Natural killer cell (primary cell): Measurements from ENCODE around the gene SLFN13. TPM values are rescaled to one million over a fixed set of nuclear protein-coding genes. Genes with fewer than 3 reads are reported as not detected.

Source experiments
- ATAC-seq, 3 donors: fragments of 150-1000 bp in 2 of 3; fragments of 200-7000 bp in 1 of 3; cut with Tn5 transposase; 1 replicate in 1 of 3; 2 replicates in 2 of 3; pipeline ENCODE4 v1.10.0; 2021; ENCODE audit warnings: mild to moderate bottlenecking in 2 of 3, moderate library complexity in 2 of 3
- DNase-seq, 2 donors: peaks; one replicate each; pipeline versions ENCODE4 v3.0.0 to v3.0.0-alpha.2; 2013 to 2021; ENCODE audit warnings: mixed read lengths in 1 of 2
- H3K27ac ChIP-seq: one replicate; pipeline ENCODE4 v1.5.1; 2013; ENCODE audit warnings: mild to moderate bottlenecking, low read length
- H3K27me3 ChIP-seq: one replicate; pipeline ENCODE4 v1.6.1; 2013; ENCODE audit warnings: low read length; ENCODE audit not compliant: control insufficient read depth, insufficient read depth
- H3K36me3 ChIP-seq: one replicate; pipeline ENCODE4 v1.6.1; 2013; ENCODE audit warnings: low read length; ENCODE audit not compliant: control insufficient read depth, insufficient read depth
- H3K4me1 ChIP-seq: one replicate; pipeline ENCODE4 v1.6.1; 2013; ENCODE audit warnings: low read length; ENCODE audit not compliant: control insufficient read depth, insufficient read depth
- H3K4me3 ChIP-seq: one replicate; pipeline ENCODE4 v1.5.1; 2013; ENCODE audit warnings: low read length
- H3K9me3 ChIP-seq: one replicate; pipeline ENCODE4 v1.6.1; 2013; ENCODE audit warnings: low read length; ENCODE audit not compliant: control insufficient read depth, insufficient read depth
- H3K27ac Mint-ChIP-seq, 2 donors: one replicate each; pipeline ENCODE4 v1.8.0; 2022; ENCODE audit warnings: mild to moderate bottlenecking in 2 of 2, mixed read lengths in 2 of 2, moderate library complexity in 1 of 2
- H3K27me3 Mint-ChIP-seq, 2 donors: one replicate each; pipeline ENCODE4 v1.8.0; 2022; ENCODE audit warnings: low read depth in 2 of 2, mixed read lengths in 2 of 2
- H3K36me3 Mint-ChIP-seq: one replicate; pipeline ENCODE4 v1.8.0; 2022; ENCODE audit warnings: mixed read lengths
- H3K4me1 Mint-ChIP-seq, 2 donors: one replicate each; pipeline ENCODE4 v1.8.0; 2022; ENCODE audit warnings: mixed read lengths in 2 of 2
- H3K4me3 Mint-ChIP-seq: one replicate; pipeline ENCODE4 v1.8.0; 2022; ENCODE audit warnings: mild to moderate bottlenecking, moderate library complexity, mixed read lengths
- H3K9me3 Mint-ChIP-seq, 2 donors: one replicate each; pipeline ENCODE4 v1.8.0; 2022; ENCODE audit warnings: mixed read lengths in 2 of 2
- WGBS: methylation state at CpG from one replicate; pipeline ENCODE4 v1.1.7; 2013; ENCODE audit warnings: missing lambda C conversion rate; ENCODE audit not compliant: insufficient coverage; 5-methylcytosine and 5-hydroxymethylcytosine counted together
- intact Hi-C: fragments of 100-400 bp; cut with micrococcal nuclease; formaldehyde crosslinking; loops from one replicate; pipeline ENCODE4 v1.14.2; 2022
- total RNA-seq, 4 donors: library from RNA; stranded (reverse); fragments of 120-200 nt in 1 of 4; gene quantifications; one replicate each; pipeline versions ENCODE4 v1.2.3 to v1.2.4, GENCODE V29; 2013 to 2022
- TF ChIP-seq, protein P1 (sequence below): fragments of 200-600 bp; IDR thresholded peaks from one replicate; pipeline ENCODE4 v1.8.0; 2022; ENCODE audit warnings: antibody characterized with exemption

SLFN13 gene
- total RNA-seq, 3 donors from 2014 or later (not counting 1 experiment from before 2014, with no cell fraction given): 85.9 to 182 (median 129) TPM

DNA sequence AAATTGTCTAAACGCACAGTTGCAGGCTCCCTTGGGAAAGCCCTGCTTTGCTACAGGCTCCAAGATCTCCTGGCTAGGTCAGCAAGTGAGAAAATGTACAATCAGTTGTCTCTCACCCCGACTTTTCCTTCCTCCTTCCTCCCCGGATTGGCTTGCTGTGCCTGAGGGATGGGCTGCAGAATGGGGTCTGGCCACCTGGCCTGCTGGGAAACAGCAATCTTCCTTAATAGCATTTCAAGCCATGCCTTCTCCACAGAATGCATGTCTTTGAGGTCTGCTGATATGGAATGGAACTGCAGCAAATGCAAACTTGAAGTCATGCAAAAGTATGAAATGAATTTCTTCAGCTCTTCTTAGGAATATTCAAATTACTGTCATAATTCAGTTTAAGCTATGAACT, 42.9 kb upstream of the SLFN13 start:
- H3K27me3 ChIP-seq: no peaks in the 10 kb centered on the region
- WGBS: 45% methylated on average over 3 of the region's 3 CpGs

GRCh38 chr17:35489944-35490343, 41.4 kb upstream of the SLFN13 start:
- peaks cover 12% of the 10 kb centered on the region for H3K36me3 Mint-ChIP-seq
- peak overlapping the region; percentile 18 for H3K4me3 Mint-ChIP-seq
- H3K27ac ChIP-seq: no peak overlapping the region
- TF ChIP-seq, protein P1, sequence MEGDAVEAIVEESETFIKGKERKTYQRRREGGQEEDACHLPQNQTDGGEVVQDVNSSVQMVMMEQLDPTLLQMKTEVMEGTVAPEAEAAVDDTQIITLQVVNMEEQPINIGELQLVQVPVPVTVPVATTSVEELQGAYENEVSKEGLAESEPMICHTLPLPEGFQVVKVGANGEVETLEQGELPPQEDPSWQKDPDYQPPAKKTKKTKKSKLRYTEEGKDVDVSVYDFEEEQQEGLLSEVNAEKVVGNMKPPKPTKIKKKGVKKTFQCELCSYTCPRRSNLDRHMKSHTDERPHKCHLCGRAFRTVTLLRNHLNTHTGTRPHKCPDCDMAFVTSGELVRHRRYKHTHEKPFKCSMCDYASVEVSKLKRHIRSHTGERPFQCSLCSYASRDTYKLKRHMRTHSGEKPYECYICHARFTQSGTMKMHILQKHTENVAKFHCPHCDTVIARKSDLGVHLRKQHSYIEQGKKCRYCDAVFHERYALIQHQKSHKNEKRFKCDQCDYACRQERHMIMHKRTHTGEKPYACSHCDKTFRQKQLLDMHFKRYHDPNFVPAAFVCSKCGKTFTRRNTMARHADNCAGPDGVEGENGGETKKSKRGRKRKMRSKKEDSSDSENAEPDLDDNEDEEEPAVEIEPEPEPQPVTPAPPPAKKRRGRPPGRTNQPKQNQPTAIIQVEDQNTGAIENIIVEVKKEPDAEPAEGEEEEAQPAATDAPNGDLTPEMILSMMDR: no peak
- H3K9me3 Mint-ChIP-seq: no peaks in the 10 kb centered on the region
- H3K9me3 ChIP-seq: no peaks in the 10 kb centered on the region
- peak overlapping the region; percentile 94 to 97 for H3K27ac Mint-ChIP-seq
- H3K36me3 ChIP-seq: peaks cover 9% of the 10 kb centered on the region
- WGBS: 49% methylated on average over 18 of the region's 18 CpGs
- intact Hi-C loops: loop anchor here (2.0 kb wide), 1 partner anchor 41 kb away; no protein-coding TSS in a partner anchor
- no peaks in the 10 kb centered on the region for H3K27me3 ChIP-seq
- ATAC-seq: no peak
- peaks cover 37% of the 10 kb centered on the region for H3K4me1 ChIP-seq
- no peak for DNase-seq
- H3K4me1 Mint-ChIP-seq: peaks cover 82 to 83% of the 10 kb centered on the region in 2 donors
- no peaks in the 10 kb centered on the region for H3K27me3 Mint-ChIP-seq
- H3K4me3 ChIP-seq: no peak overlapping the region

More for the DNA sequence above, 42.9 kb upstream of the SLFN13 start:
- Histone ChIP-seq H3K36me3 (peaks cover 6% of the 10 kb centered on the region), H3K27ac (no peak overlapping the region), H3K9me3 (no peaks in the 10 kb centered on the region), H3K4me1 (peaks cover 47% of the 10 kb centered on the region), H3K4me3 (no peak overlapping the region)
- ATAC-seq (no peak), DNase-seq (no peak)
- H3K4me1 Mint-ChIP-seq: peaks cover 68 to 80% of the 10 kb centered on the region in 2 donors
- intact Hi-C loops: no loop called here
- H3K36me3 Mint-ChIP-seq: no peaks in the 10 kb centered on the region
- TF ChIP-seq, protein P1: no peak
- H3K9me3 Mint-ChIP-seq: no peaks in the 10 kb centered on the region
- H3K4me3 Mint-ChIP-seq: no peak overlapping the region
- H3K27ac Mint-ChIP-seq: peak overlapping the region; percentile 85 to 94
- H3K27me3 Mint-ChIP-seq: no peaks in the 10 kb centered on the region

DNA sequence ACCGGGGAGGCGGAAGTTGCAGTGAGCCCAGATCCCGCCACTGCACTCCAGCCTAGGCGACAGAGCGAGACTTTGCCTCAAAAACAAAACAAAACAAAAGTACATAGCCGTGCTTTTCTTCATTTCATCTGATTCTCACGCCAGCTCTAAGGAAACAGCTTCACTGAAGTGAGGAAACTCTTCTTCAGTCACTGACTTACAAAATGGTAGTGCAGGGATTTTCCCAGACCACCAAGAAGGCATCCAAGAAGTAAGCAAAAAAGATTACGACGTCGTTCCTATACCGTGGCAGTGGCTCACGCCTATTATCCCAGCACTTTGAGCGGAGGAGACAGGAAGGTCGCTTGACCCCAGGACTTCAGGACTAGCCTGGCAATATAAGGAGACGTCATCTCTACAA, 40.4 kb upstream of the SLFN13 start:
- peak overlapping the region; percentile 97 for H3K4me3 Mint-ChIP-seq
- H3K36me3 ChIP-seq: peaks cover 9% of the 10 kb centered on the region
- H3K4me1 ChIP-seq: peaks cover 35% of the 10 kb centered on the region
- H3K27ac ChIP-seq: peak overlapping the region; percentile 95
- H3K4me3 ChIP-seq: no peak overlapping the region
- DNase-seq: no peak
- 63% methylated on average over 14 of the region's 15 CpGs for WGBS
- no peaks in the 10 kb centered on the region for H3K9me3 Mint-ChIP-seq
- no peaks in the 10 kb centered on the region for H3K27me3 ChIP-seq
- intact Hi-C loops: loop anchor here (1.0 to 2.0 kb wide), 4 partner anchors 42 to 245 kb away; no protein-coding TSS in a partner anchor
- H3K27ac Mint-ChIP-seq: peak overlapping the region; percentile 94 to 97
- TF ChIP-seq, protein P1: no peak
- peaks cover 13% of the 10 kb centered on the region for H3K36me3 Mint-ChIP-seq
- peaks cover 85 to 87% of the 10 kb centered on the region in 2 donors for H3K4me1 Mint-ChIP-seq
- no peaks in the 10 kb centered on the region for H3K27me3 Mint-ChIP-seq
- no peaks in the 10 kb centered on the region for H3K9me3 ChIP-seq
- ATAC-seq: no peak
